AG04449 (cell line): Measurements from ENCODE around the gene NDUFA7.
"Not testable (repeated sequence)": the region's sequence is repeated elsewhere in the genome, so short reads cannot be mapped to it uniquely, and the experiment has no call there.

Source experiments
- CTCF ChIA-PET: fragments of 350-600 bp; formaldehyde crosslinking; extraction: SDS; loops from one replicate; lab custom pipeline; 2021; ENCODE audit warnings: antibody characterized with exemption; lab: Yijun Ruan, JAX
- POLR2A ChIA-PET: fragments of 400-600, 350-600 bp; formaldehyde crosslinking; extraction: SDS; loops from one replicate; lab custom pipeline; 2020; ENCODE audit warnings: antibody characterized with exemption, inconsistent platforms; lab: Yijun Ruan, JAX
- DNase-seq: peaks from one replicate; pipeline ENCODE4 v3.0.0-alpha.2; 2010; ENCODE audit warnings: low read depth, low spot score
- H3K4me3 ChIP-seq: 2 replicates; pipeline ENCODE4 v1.5.1; 2011; ENCODE audit warnings: low read depth, mild to moderate bottlenecking, control low read depth, low read length
- CTCF ChIP-seq: IDR thresholded peaks from one replicate; pipeline ENCODE4 v1.5.1; 2011; ENCODE audit warnings: mild to moderate bottlenecking, moderate library complexity, low read length, control low read depth, inconsistent platforms; ENCODE audit not compliant: insufficient read depth; ENCODE audit errors: missing control alignments

Gene NDUFA7

DNA sequence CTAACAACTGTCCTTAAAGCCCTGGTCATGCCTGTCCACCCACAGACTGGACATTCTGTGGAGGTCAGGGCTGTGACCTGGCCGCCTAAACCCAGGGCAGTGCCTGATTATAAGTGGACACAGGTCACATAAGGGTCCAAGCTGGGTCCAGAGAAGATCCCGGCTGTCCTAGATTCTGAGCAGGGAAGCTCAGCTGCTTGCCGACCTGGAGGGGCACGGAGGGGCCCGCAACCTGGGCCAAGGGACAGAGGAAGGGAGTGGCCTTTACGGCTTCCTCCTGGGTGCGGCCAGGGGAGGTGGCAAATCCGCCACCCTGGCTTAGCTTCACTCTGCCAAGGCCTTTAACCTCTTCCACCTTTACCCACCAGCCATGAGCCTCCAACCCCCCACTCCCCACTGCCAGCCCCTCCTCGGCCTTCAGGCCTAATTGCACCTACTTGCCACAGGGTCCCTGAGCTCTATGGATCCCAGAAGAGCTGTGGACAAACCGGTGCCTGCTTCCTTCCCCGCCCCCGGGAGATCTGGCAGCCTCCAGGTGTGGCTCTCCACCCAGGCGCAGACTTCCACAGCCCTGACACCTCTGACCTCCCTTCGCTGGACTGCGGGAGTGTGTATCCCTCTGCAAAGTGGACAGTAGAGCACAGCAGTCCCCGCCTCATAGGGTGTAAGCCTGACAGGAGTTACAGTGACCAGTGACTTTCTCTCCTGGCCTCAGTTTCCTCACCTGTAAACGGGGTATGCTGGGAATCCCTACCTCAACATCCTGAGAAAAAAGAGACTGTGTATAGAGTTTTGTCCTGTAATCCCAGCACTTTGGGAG lies 14.7 kb downstream of the NDUFA7 start:
- ChIA-PET POLR2A (no interaction called here), CTCF (interaction anchor here (0.6 to 1.1 kb wide), 2 partner anchors 14 to 275 kb away, joined by 3 read pairs; no protein-coding TSS in a partner anchor)
- no peak for TF ChIP-seq CTCF
- H3K4me3 ChIP-seq = no peak overlapping the region
- DNase-seq = no peak

- CTCF ChIA-PET = interaction anchor here (1.1 kb wide), 1 partner anchor 15 kb away, joined by 3 read pairs; no protein-coding TSS in a partner anchor
- no peak for DNase-seq
- no peak for TF ChIP-seq CTCF
- POLR2A ChIA-PET = no interaction called here
- no peak overlapping the region for H3K4me3 ChIP-seq
Measured at GRCh38 chr19:8305798-8306197, 15.4 kb downstream of the NDUFA7 start.

DNA sequence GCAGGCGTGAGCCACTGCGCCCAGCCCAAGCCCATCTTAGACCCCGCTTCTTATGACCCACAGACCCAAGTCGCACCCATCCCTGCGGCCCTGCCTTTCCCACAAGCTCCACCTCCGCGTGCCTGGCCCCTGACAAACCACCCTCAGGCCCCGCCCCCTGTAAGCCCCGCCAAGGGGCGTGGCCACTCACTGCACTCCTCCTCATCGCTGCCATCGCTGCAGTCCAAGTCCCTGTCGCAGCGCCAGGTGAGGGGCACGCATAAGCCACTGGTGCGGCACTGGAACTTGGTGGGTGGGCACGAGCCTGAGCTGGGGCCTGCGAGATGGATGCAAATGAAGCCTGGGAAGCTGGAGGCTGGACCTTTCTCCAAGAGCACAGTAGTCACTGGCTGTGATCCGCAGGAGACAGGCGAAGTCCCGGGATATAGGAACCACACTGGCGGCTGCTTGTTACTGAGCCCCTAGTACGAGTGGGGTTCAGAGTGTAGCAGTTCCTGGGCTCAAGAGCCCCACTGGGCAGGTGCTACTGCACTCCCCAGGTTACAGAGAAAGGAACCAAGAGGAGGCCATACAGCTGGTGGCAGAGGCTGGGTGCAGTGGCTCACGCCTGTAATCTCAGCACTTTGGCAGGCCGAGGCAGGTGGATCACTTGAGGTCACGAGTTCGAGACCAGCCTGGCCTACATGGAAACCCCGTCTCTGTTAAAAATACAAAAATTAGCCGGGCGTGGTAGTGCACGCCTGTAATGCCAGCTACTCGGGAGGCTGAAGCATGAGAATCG lies 16.1 kb downstream of the NDUFA7 start:
- no peak for DNase-seq
- no peak overlapping the region for H3K4me3 ChIP-seq
- CTCF ChIA-PET = interaction anchor here (0.7 kb wide), 1 partner anchor 73 kb away, joined by 3 read pairs; no protein-coding TSS in a partner anchor
- POLR2A ChIA-PET = interaction anchor here (1.1 kb wide), 1 partner anchor 16 kb away, joined by 3 read pairs; no protein-coding TSS in a partner anchor
- no peak for TF ChIP-seq CTCF

DNA sequence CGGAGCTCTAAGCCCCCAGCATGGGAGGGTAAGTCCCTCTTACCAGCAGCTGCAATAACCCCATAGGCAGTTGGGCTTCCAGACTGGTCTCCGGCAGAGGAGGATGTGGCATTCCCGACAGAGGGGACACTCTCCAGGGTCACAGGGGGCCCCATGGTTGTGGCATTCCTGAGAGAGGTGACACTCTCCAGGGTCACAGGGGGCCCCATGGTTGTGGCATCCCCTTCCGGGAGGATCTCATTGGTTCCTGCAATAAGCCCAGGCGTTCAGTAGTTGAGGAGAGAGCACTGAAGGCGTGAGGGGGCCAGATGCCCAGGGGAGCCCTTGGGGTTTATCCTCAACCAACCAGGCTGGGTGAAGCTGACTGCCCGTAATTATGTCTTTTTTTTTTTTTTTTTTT lies 18.4 kb downstream of the NDUFA7 start:
- CTCF ChIA-PET = interaction anchor here (0.6 to 1.3 kb wide), 3 partner anchors 51 to 307 kb away, joined by 3 to 4 read pairs (median 4); no protein-coding TSS in a partner anchor
- POLR2A ChIA-PET = no interaction called here
- H3K4me3 ChIP-seq = no peak overlapping the region
- DNase-seq = no peak
- no peak for TF ChIP-seq CTCF

GRCh38 chr19:8302357-8302691 lies 18.9 kb downstream of the NDUFA7 start:
- DNase-seq = no peak
- CTCF ChIA-PET = interaction anchor here (0.6 to 1.3 kb wide), 3 partner anchors 52 to 306 kb away, joined by 3 to 4 read pairs (median 4); no protein-coding TSS in a partner anchor
- POLR2A ChIA-PET = no interaction called here
- TF ChIP-seq CTCF = no peak
- no peak overlapping the region for H3K4me3 ChIP-seq

DNA sequence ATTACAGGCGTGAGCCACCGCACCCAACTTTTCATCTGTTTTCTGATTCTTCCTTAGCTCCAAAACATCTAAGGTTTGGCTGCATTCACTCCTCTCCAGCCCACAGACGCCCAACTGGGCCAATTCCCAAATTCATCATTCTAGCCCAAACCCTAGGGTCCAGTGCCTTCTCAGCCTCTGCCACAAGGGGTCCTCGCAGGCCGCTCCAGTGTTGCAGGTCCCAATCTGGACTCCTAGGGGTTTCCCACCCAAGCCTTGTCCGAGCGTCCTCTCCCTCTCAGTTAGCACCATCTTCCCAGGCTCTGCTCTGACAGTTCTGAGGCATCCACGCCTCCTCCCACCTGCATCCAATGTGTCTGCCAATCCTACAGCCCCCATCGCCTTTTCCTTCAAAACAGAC lies 29.8 kb downstream of the NDUFA7 start:
- DNase-seq, CTCF ChIA-PET, POLR2A ChIA-PET, H3K4me3 ChIP-seq: not testable (repeated sequence)

- DNase-seq, POLR2A ChIA-PET, H3K4me3 ChIP-seq, CTCF ChIA-PET: not testable (repeated sequence)
Measured at GRCh38 chr19:8276508-8276907, 44.7 kb downstream of the NDUFA7 start.
